Coronary artery (tissue), 2 donors: ENCODE results near the gene TJP1.
"Not testable (repeated sequence)": the region's sequence is repeated elsewhere in the genome, so short reads cannot be mapped to it uniquely, and the experiment has no call there.

ENCODE experiments used
- DNase-seq: peaks from one replicate; pipeline ENCODE4 v3.0.0-alpha.2; 2017; ENCODE audit warnings: low spot score
- H3K27ac ChIP-seq, 2 donors: fragments of 200-600 bp; sonication (generic); one replicate each; pipeline ENCODE4 v1.5.1; 2016 to 2019
- H3K4me3 ChIP-seq: fragments of 200-600 bp; sonication (generic); 2 replicates; pipeline ENCODE4 v1.5.1; 2016; ENCODE audit warnings: mild to moderate bottlenecking, moderate library complexity
- CTCF ChIP-seq: fragments of 200-600 bp; sonication (generic); IDR thresholded peaks from one replicate; pipeline ENCODE4 v1.5.1; 2019; ENCODE audit warnings: antibody characterized with exemption

Gene TJP1

DNA sequence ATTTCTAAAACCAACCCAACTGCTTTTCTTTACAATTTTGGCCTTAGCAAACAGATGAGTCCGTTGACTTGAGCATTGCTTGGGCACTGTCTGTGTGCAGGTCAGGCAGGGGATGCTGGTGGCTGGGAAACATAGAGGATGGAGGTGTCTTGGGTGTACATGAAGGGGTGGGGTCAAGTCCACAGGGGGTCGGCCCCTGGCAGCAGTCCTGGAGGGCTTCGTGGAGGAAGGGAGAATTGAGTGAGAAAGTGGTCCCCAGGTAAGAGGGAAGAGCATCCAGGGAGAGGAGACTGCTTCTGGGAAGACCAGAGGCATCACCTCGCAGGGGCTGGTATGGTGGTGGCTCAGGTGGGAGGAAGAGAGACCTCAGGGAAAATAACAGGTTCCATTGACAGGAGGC lies 144.8 kb downstream of the TJP1 start:
- no peak for TF ChIP-seq CTCF
- Histone ChIP-seq H3K27ac (no peak overlapping the region), H3K4me3 (no peak overlapping the region)
- no peak for DNase-seq

DNA sequence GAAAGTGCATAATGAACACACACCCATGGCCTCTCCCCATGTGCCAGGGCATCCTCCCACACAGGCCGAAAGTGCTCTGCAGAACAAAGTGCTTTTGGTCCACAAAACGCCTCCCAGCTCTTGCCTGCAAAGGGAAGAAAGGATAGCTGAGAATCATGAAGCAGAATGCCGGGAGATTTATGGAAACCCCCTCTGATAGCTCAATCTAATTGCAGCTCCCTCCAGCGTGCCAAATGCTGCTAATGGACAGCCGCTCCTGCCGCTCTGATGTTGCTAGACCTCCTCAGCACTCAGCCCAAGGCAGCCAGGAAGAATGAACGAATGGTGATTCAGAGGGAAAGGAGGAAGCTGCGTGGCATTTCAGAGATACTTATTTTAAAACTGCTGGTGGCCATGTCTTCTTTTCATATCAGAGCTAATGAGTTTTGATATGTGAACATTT lies 145.3 kb downstream of the TJP1 start:
- no peak overlapping the region for H3K27ac ChIP-seq
- no peak for DNase-seq
- H3K4me3 ChIP-seq = no peak overlapping the region
- TF ChIP-seq CTCF = no peak

GRCh38 chr15:29676374-29676960 lies 145.8 kb downstream of the TJP1 start:
- not testable (repeated sequence) for H3K27ac ChIP-seq

DNA sequence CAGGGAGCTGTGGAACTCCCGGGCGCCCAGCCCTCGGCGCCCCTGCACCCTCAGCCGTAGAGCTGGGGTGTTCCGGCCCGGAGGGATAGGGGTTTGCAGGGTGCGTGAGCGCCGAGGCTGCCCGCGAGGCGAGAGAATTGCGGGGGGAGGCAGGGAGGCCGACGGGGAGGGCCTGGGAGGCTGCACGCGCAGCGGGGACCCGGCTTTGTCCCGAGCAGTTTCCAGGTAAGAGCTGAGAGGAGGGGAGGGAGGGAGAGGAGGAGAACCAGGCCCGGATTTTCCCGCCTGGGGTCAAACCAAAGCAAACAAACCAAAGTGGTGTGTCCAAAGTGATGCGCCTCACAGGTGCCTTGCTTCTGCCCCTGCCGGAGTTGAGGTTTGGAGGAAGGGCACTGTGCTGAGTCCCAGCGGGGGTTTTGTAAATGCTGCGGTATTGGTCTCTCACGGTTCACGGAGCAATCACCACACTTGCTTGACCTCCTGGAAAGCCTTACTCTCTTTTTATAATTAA lies 146.4 kb downstream of the TJP1 start:
- Histone ChIP-seq H3K27ac (no peak overlapping the region), H3K4me3 (no peak overlapping the region)
- no peak for TF ChIP-seq CTCF
- no peak for DNase-seq

More at GRCh38 chr15:29676374-29676960, 145.8 kb downstream of the TJP1 start:
- not testable (repeated sequence) for H3K4me3 ChIP-seq, DNase-seq

DNA sequence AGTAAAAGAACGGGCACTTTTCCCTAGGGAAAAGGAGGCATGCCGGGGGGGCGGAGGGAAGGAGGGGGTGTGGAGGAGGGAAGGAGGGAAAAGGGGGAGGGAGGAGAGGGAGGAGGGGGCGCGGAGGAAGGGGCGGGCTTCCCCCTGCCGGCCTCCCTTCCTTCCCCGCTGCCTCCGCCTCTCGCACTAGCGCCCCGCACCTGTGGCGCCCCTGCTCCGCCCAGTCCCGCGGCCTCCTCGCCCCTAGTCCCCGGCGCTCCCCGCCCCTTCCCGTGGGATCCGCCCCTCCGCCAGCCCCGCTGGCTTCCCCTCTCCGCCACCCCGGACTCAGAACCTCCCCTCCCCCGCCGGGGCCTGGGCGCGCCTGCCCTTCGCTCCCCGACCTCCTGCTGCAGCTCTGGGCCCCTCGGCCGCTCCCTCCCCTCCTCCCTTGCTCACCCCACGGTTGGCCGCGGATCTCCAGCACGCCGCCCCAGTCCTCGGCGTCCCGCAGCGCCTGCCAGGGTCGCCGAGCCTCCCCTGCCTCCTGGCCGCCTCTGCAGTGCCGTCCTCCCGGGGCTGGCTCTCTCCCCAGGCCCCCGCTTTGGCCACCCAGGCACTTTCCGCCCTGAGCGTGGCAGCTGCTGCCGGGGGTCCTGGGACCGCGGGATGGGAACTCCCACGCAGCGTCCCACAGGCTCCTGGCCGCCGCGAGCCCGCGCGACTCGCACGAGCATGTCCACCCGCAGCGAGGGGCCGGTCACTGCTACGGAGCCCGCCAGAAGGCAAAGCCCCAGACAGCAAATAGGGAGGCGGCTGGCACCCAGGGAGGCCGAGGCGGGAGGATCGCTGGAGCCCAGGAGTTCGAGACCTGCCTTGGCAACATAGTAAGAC lies 147.4 kb downstream of the TJP1 start:
- TF ChIP-seq CTCF = no peak
- Histone ChIP-seq H3K4me3 (peak overlapping the region; percentile 82), H3K27ac (peak overlapping the region in 1 of 2 donors; percentile 30)
- DNase-seq = no peak

DNA sequence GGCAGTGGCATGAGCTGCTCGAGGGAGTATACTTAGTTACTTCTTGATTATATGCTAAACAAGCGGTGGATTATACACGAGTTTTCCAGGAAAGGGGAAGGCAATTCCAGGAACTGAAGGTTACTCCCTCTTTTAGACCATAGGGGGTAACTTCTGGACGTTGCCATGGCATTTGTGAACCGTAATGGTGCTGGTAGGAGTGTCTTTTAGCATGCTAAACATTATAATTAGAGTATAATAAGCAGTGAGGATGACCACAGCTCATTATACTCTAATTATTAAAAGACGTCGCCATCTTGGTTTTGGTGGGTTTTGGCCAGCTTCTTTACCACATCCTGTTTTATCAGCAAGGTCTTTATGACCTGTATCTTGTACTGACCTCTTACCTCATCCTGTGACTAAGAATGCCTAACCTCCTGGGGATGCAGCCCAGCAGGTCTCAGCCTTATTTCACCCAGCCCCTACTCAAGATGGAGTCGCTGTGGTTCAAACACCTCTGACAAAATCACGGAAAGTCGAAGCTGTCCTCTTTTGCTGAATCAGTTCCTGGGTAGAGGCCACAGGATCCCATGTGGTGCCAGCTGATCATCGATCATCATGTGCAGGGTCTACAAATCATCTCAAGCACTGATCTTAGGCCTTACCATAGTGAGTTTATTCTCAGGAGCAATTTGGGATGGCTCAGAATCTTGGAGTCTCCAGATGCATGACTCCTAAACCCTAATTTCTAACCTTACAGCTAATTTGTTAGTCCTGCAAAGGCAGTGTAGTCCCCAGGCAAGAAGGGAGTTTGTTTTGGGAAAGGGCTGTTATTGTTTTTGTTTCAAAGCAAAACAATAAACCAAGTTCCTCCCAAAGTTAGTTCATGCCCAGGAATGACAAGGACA lies 149.1 kb downstream of the TJP1 start:
- no peak overlapping the region for H3K27ac ChIP-seq
- no peak overlapping the region for H3K4me3 ChIP-seq
- DNase-seq = no peak
- TF ChIP-seq CTCF = no peak

DNA sequence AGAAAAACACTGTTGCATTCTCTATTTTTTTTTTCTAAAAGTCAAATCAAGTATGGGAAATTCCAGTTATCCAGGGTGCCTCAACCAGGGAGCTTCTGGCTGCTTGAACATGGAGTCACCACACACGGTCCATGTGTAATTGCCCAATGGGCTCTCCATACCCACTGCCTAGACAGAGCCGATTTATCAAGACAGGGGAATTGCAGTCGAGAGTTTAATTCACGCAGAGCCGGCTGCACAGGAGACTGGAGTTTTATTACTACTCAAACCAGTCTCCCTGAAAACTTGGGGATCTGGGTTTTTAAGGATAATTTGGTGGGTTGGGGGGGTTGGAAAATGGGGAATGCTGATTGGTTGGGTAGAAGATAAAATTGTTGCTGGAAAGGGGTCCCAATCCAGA lies 149.8 kb downstream of the TJP1 start:
- DNase-seq = peak; percentile 63
- Histone ChIP-seq H3K27ac (no peak overlapping the region), H3K4me3 (no peak overlapping the region)
- no peak for TF ChIP-seq CTCF

DNA sequence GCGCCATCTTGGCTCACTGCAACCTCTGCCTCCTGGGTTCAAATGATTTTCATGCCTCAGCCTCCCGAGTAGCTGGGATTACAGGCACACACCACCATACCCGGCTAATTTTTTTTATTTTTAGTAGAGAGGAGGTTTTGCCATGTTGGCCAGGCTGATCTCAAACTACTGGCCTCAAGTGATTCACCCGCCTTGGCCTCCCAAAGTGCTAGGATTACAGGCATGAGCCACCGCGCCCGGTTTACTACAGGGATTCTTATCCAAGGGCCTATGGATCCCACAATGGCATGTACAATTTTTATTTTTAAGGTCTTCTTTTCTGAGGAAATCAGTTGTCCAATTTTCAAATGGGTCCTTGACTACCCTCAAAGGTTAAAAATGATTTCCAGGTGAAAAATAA lies 150.2 kb downstream of the TJP1 start:
- H3K4me3 ChIP-seq, H3K27ac ChIP-seq, DNase-seq: not testable (repeated sequence)
